HG02870 (cell line): ENCODE results near the gene FMN1.

ENCODE experiments used
- ATAC-seq: cut with Tn5 transposase; IDR thresholded peaks from one replicate; pipeline ENCODE4 v1.9.1; 2021; ENCODE audit warnings: mild to moderate bottlenecking, moderate library complexity; ENCODE audit not compliant: unreplicated experiment

The FMN1 gene

DNA sequence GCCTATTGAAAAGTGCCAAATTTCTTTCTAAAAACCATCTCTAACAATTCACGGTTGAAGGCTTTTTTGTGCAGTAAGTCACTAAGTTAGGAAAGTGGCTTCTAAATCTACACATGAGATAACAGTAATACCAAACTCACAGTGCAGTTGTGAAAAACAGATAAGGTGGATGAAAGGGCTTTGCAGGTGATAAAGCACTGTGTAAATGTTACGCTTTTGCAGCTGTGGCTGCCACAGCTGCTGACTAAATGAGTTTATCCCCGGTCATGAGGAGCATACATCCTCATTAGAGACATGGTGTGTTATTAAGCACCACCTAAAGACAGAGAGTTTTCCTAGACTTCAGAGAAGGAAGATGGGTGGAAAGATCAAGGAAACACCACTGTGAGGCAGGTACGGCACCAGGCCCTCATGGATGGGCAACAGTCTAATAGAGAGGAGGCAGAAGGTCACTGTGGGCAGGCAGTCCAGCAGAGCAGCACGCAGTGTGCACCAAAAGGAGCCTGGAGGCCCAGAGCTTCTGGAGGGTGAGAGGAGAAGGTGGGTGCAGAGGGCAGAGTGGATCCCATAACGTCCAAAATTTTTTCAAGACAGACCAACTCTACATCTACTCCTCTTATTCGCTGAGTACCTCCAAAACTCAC, 68.5 kb downstream of the FMN1 start:
- ATAC-seq, result no peak

GRCh38 chr15:33124811-33125210, 69.7 kb downstream of the FMN1 start:
- no peak for ATAC-seq

DNA sequence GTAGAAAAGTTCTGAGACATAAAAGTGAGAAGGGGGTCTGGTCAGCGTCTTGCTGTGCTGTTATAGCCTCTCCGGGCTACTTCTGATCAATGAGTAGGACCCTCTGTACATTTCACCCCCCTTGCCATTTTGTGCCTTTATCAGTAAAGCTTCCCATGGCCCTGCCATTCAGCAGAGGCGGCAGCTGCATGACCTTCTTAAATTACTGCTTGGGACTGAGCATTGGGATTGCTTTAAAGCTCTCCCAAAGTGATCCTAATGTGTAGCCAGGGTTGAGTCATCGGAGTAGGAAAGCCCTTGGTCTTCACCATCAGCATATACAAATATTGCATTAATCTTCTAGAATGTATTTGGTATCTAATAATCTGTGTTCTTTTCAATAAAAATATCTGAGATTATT, 70.2 kb downstream of the FMN1 start:
- no peak for ATAC-seq

DNA sequence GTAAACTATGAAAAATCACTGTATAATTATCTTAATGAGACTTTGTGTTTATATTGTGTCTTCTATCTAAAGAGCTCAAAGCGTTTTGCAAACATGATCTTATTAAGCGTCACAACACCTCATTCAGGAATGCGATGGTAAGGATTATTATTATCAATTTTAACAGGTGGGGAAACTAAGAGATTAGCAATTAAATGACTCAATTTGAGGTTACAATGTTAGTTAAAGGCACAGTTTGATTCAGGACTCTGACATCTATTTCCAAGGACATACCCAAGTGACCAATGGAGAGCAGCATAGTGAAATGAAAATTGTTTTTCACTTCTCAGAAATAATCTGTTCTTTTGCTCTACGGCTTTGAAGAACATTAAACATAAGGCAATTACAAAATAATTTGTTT, 74.6 kb downstream of the FMN1 start:
- ATAC-seq, result no peak

DNA sequence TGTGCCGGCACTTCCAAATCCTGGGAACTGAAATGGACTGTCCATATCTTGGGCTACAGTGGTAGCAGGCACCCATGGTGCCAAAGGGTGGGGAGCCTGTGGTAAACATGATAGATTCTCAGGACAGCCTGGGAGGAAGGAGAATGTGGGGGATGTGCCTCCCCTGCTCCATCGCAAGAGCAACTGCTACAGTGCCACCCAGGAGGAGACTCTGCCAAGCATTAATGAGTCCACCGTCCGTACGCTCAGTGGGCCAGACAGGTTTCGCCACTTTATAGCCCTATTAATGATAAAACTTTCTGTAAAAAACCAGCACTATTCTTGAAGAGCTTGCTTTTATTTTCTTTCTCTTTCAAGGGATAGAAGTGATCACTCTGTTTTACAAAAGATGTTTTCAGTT, 75.2 kb downstream of the FMN1 start:
- ATAC-seq, result no peak

- no peak for ATAC-seq
Measured at GRCh38 chr15:33116198-33116597, 78.3 kb downstream of the FMN1 start.

DNA sequence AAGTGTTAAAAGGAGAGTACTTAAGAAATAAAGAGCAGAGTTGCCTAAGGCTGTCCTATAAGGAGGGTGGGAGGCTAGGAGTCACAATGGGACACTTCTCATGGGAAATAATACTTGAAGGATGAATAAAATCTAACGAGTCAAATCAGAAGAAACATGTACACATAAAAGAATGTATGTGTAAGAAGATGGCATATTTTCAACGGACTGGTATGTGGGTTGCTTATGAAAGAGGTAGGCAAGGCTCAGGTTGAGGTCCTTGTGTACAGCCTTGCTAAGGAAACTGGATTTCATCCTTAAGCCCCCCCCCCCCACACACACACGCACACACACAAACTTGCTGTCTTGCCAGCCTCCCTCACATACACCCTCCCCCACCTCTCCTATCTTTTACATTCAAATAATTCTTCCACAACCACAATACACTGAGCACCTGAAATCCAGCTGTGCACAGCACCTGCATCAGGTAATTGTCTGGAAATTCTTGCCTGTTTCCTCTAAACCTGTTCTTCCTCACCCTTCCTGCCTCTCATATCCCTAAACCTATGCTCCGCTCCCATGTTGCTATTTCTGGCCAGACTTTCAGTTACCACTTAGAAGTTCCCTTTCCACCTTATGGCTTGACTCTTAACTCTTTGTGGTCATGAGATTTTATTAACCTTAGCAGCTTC, 79.2 kb downstream of the FMN1 start:
- ATAC-seq, result no peak

- ATAC-seq, result no peak
Measured at GRCh38 chr15:33114374-33114717, 80.2 kb downstream of the FMN1 start.

GRCh38 chr15:33113666-33114373, 80.7 kb downstream of the FMN1 start:
- ATAC-seq, result no peak

- ATAC-seq, result no peak
Measured at GRCh38 chr15:33112541-33113105, 81.9 kb downstream of the FMN1 start.

- ATAC-seq, result no peak
Measured at GRCh38 chr15:33111041-33111451, 83.5 kb downstream of the FMN1 start.

GRCh38 chr15:33109345-33109744, 85.2 kb downstream of the FMN1 start:
- no peak for ATAC-seq

DNA sequence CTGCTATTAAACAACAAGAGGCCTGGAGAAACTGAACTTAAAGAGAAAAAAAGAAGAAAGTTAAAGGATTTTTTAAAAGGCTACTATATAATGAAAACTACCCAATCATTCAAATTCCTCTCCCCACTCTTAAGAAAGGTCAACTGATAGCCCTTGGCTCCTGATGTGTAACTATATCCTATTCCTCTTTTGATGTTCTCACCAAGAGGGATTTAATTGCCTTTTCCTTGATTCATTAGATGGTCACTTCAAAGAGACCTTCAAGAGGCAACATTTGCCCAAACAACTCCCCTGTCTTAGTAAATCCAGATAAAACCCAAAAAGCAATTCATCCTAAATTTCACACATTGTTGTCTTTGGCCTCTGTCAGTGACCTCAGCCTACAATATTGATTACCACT, 86.0 kb downstream of the FMN1 start:
- ATAC-seq, result no peak

- ATAC-seq, result no peak
Measured at GRCh38 chr15:33107950-33108349, 86.6 kb downstream of the FMN1 start.

DNA sequence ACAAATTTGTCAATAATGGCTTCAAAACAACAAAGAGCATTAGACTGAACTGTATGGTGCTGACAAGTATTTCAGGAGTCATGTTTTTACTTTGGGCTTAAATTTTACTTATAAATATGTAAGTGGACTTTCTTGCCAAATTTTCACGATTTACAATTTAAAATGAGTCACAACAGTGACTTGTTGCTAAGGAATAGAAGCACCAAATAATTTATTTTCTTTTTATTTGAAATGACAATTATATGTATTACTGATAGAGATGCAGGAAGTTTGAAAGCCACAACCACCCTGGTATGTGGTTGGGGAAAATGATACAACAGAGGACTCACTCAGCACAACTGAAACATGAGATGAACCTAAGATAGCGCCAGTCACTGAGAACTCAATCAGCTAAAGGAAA, 90.3 kb downstream of the FMN1 start:
- no peak for ATAC-seq

DNA sequence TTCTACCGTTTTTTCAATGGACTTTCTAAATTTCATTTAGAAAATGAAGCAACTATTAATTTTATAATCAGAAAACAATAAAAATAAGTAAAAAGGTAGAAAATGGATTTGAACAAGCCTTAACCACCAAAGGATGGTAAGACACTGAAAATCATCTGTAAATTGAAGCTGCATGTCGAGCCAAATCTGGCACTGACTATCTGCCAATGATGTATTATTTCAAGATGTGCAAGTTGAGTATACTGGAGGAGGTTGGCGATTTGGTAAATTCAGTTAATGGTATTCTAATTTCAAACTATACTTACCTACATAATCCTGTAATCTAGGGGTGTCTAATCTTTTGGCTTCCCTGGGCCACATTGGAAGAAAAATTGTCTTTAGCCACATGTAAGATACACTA, 93.5 kb downstream of the FMN1 start:
- ATAC-seq, result no peak

GRCh38 chr15:33100314-33100713, 94.2 kb downstream of the FMN1 start:
- ATAC-seq, result no peak

DNA sequence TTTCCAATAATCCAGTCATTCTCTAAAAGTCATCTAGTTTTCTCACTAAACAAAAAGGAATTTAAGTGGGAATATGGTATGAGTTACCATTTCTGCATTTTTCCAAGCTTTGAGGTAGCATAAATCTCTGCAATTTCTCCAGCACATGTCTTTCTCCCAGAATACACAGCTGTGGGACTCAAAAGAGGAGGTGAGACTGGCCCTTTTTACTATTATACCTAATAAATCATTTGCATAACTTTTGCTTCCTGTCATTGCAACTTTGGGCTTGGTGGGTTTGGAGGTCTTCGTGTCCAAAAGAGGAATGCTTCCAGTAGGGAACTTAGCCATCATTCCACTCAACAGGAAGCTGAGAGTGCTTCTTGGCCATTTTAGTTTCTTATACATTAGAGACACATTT, 94.8 kb downstream of the FMN1 start:
- ATAC-seq, result no peak

GRCh38 chr15:33099213-33099612, 95.3 kb downstream of the FMN1 start:
- no peak for ATAC-seq

GRCh38 chr15:33098094-33099058, 96.1 kb downstream of the FMN1 start:
- no peak for ATAC-seq

DNA sequence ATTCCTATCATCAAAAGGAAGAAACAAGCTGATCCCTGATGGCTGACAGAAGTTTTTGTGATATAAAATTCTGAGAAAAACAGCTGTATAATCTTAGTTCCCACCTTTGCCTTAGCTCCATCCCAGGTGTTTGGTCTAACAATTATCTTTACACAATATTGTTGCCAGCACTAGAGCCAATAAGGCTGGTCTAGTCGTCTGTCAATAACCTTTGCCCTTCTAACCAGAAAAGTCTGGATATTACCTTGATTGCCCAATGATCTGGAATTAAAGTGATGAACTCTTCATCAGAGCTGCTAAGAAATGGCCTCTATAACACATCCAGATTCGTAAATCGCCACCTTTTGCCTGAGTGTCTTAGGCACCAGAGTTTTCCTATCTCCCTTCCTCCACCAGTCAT, 98.4 kb downstream of the FMN1 start:
- ATAC-seq, result no peak
